Measurements from ENCODE around the gene MAML3. TPM values are rescaled to one million over a fixed set of nuclear protein-coding genes. Genes with fewer than 3 reads are reported as not detected.

Gene MAML3
- total RNA-seq, 1 donor from 2014 or later: 2.7 TPM

DNA sequence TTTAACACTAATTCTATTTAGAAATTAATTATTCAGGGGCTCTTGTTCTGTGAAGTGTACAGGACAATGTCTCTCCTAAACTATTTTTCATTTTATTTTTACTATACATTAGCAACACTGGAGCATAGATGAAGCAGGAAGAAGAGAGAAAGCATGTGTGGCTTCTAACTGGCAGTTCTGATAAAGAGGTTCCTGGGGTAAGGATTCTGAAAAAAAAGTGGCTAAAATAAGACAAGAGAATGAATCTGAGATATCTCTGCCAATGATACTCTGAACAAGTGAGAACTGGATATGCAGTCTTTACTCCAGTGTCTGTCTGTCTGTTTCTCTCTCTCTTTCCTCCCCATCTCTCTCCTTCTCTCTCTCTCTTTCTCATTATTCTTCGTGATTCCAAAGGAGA is 125.9 kb downstream of the MAML3 start:
- H3K36me3 ChIP-seq (ENCODE audit: control insufficient read depth, insufficient read depth, low read length): no peaks in the 10 kb centered on the region
- no peaks in the 10 kb centered on the region for H3K27me3 ChIP-seq (ENCODE audit: control insufficient read depth, insufficient read depth, low read length)
- H3K4me3 ChIP-seq (ENCODE audit: low read depth, low read length): no peak overlapping the region
- DNase-seq (ENCODE audit: low read depth): no peak
- TF ChIP-seq, protein P1, sequence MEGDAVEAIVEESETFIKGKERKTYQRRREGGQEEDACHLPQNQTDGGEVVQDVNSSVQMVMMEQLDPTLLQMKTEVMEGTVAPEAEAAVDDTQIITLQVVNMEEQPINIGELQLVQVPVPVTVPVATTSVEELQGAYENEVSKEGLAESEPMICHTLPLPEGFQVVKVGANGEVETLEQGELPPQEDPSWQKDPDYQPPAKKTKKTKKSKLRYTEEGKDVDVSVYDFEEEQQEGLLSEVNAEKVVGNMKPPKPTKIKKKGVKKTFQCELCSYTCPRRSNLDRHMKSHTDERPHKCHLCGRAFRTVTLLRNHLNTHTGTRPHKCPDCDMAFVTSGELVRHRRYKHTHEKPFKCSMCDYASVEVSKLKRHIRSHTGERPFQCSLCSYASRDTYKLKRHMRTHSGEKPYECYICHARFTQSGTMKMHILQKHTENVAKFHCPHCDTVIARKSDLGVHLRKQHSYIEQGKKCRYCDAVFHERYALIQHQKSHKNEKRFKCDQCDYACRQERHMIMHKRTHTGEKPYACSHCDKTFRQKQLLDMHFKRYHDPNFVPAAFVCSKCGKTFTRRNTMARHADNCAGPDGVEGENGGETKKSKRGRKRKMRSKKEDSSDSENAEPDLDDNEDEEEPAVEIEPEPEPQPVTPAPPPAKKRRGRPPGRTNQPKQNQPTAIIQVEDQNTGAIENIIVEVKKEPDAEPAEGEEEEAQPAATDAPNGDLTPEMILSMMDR (IDR thresholded peaks at IDR 0.05; ENCODE audit: insufficient read depth, low read length, poor library complexity, severe bottlenecking): no peak

DNA sequence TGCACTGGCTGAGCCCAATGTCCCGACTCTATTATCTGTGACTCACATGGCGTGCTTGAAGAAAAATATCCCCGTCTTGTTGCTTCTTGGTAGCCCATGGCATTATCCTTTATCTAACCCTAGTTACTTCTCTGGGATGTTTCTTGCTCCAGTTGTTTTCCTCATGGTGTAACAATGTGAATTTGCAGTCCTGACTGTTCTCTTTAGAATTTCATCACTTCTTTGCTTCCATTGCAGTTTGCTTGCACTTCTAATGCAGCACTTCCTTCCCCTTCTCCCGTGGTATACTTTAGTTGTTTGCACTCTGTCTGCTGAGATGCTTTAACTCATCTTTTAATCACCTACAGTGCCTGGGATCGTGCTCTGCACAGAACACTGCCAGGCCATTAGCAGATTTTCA is 126.9 kb downstream of the MAML3 start:
- DNase-seq (ENCODE audit: low read depth): no peak
- Histone ChIP-seq H3K4me3 (ENCODE audit: low read depth, low read length) (no peak overlapping the region), H3K27me3 (ENCODE audit: control insufficient read depth, insufficient read depth, low read length) (no peaks in the 10 kb centered on the region), H3K36me3 (ENCODE audit: control insufficient read depth, insufficient read depth, low read length) (no peaks in the 10 kb centered on the region)
- TF ChIP-seq, protein P1 (IDR thresholded peaks at IDR 0.05; ENCODE audit: insufficient read depth, low read length, poor library complexity, severe bottlenecking): no peak

DNA sequence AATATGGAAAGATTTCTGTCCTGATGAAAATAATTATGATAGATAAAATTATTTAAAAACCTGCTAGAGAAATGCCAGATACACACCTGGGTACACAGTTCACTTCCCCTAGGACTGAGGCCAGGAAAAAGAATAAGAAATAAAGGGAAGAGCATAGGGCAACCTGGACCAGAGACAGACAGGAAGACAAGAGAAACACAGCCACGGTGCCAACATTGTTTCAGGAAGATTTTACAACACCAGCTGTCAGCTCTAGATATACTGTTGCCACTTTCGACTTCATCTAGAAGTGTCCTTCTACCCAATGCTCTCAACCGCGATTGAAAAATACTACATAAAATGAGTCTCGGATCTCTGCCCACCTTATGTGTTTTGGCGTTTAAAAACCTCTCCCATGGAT is 128.5 kb downstream of the MAML3 start:
- DNase-seq (ENCODE audit: low read depth): no peak
- Histone ChIP-seq H3K27me3 (ENCODE audit: control insufficient read depth, insufficient read depth, low read length) (no peaks in the 10 kb centered on the region), H3K36me3 (ENCODE audit: control insufficient read depth, insufficient read depth, low read length) (no peaks in the 10 kb centered on the region), H3K4me3 (ENCODE audit: low read depth, low read length) (no peak overlapping the region)
- TF ChIP-seq, protein P1 (IDR thresholded peaks at IDR 0.05; ENCODE audit: insufficient read depth, low read length, poor library complexity, severe bottlenecking): no peak

DNA sequence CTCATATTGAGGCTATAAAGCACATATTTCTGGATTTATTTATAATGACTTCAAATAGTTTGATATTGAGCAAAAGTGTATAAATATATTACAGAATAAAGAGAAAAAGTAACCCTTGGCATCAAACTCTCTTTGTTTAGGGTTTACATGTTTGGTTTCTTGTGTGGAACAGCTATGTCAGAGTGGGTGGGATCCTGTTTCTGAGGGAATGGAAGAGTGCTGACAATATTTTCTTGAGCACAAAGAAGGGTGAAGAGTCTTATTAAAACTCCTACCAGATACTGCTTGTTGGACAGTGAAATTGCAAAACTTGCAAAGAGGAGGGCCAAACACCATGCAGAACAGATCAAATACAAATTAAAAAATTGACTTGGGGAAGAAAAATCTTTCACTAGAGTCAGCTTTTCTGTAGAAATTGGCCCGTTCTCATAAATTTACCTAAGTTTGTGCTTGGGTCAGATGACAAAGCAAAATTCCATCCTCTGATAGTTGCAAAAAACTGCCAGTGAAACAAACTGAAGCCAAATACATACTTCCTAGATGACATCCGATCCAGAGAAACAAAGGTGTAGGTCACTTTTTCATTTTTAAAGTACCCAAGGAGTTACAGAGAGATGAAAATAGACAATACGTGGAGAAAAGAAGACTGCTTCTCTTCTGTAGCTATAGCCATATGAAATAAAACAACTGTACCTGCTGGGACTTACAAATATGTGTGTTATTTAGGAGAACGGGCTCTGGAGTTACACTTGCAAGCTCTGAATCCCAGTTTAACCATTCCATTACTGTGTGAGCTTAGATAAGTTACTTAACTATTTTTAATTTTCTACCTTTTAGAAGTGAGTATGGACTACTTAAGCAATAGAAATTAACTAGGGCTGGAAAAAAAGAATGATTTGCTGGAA is 133.3 kb downstream of the MAML3 start:
- Histone ChIP-seq H3K4me3 (ENCODE audit: low read depth, low read length) (no peak overlapping the region), H3K27me3 (ENCODE audit: control insufficient read depth, insufficient read depth, low read length) (no peaks in the 10 kb centered on the region), H3K36me3 (ENCODE audit: control insufficient read depth, insufficient read depth, low read length) (no peaks in the 10 kb centered on the region)
- DNase-seq (ENCODE audit: low read depth): no peak
- TF ChIP-seq, protein P1 (IDR thresholded peaks at IDR 0.05; ENCODE audit: insufficient read depth, low read length, poor library complexity, severe bottlenecking): no peak

DNA sequence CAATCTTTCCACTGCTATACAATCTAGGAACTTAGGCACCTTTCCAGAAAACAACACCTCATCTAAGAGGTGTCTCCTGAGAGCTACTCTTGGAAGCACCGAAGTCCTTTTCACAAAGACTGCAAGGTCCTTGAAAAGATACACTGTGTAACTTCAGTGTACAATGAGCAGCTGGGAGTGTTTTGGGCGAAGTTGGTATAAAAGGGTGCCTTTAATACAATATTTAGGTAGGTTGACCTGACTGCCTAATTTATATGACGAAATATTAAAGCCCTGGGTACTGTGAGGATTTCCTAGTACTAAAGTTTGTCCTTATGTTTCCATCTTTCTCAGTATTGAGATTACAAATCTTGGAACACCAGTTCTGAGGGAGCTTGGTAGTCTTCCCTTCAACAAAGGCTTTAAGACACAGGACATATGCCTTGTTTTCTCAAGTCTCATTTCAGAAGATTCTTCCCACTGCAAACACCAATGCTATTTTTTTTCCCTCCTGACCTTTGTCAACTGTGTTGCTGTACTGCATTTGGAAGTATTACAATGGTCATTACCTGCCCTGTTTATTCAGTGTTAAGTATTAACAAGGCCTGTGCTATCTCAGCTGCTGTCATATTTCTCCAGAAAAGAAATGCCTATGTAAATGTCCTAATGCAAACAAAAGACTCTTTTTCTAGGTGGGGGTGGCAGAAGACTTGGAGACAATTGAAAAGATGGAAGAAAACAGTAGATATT is 134.2 kb downstream of the MAML3 start:
- no peak for DNase-seq (ENCODE audit: low read depth)
- TF ChIP-seq, protein P1 (IDR thresholded peaks at IDR 0.05; ENCODE audit: insufficient read depth, low read length, poor library complexity, severe bottlenecking): no peak

More for the DNA sequence above, 134.2 kb downstream of the MAML3 start:
- Histone ChIP-seq H3K27me3 (ENCODE audit: control insufficient read depth, insufficient read depth, low read length) (no peaks in the 10 kb centered on the region), H3K36me3 (ENCODE audit: control insufficient read depth, insufficient read depth, low read length) (no peaks in the 10 kb centered on the region), H3K4me3 (ENCODE audit: low read depth, low read length) (no peak overlapping the region)

Data from kidney epithelial cell (primary cell).